ENCODE measurements around the gene IQGAP2.

Gene IQGAP2

GRCh38 chr5:76400466-76400865 lies 2.6 kb upstream of the IQGAP2 start (continued):
- TF ChIP-seq ZNF221 (tag by site-specific recombination; IDR thresholded peaks at IDR 0.05; ENCODE audit: borderline replicate concordance) (no peak), FEZF1 (tag by site-specific recombination; IDR thresholded peaks at IDR 0.05) (no peak)

GRCh38 chr5:76401801-76402250 lies 1.3 kb upstream of the IQGAP2 start:
- CTCF ChIA-PET: interaction anchor here (0.5 to 4.0 kb wide), 6 partner anchors 12 to 208 kb away, joined by 3 to 31 read pairs (median 3); no protein-coding TSS in a partner anchor
- H3K9me3 ChIP-seq (ENCODE audit: control insufficient read depth, insufficient read depth, low read depth, low read length): no peaks in the 10 kb centered on the region
- POLR2A ChIA-PET: interaction anchor here (0.6 kb wide), 1 partner anchor 92 kb away, joined by 3 read pairs; no protein-coding TSS in a partner anchor
- no peaks in the 10 kb centered on the region for H3K36me3 ChIP-seq (ENCODE audit: control insufficient read depth in 2 of 2, insufficient read depth in 1 of 2, low read length in 2 of 2)
- H3K4me1 ChIP-seq (ENCODE audit: control insufficient read depth, insufficient read depth, low read length): 0 out of 2 replicates have a peak, but pooled peaks cover 2% of the 10 kb centered on the region
- H3K4me3 ChIP-seq (ENCODE audit: low read depth, low read length): no peak overlapping the region; the same call in 1 of the 2 replicates
- TF ChIP-seq ZNF184 (tag by site-specific recombination; IDR thresholded peaks at IDR 0.05) (no peak), EGR2 (tag by site-specific recombination; IDR thresholded peaks at IDR 0.05; ENCODE audit: low read depth) (0 out of 2 replicates have a peak, but pooled peaks have one; percentile 18)
- no peak overlapping the region for H3K27ac ChIP-seq (ENCODE audit: extremely low read depth, low read depth, low read length)

- peak overlapping the region; percentile 53; the same call in 1 of the 2 replicates for H3K27ac ChIP-seq (ENCODE audit: extremely low read depth, low read depth, low read length)
- POLR2A ChIA-PET: interaction anchor here (0.6 kb wide), 1 partner anchor 92 kb away, joined by 3 read pairs; no protein-coding TSS in a partner anchor
- CTCF ChIA-PET: interaction anchor here (0.5 to 4.0 kb wide), 10 partner anchors 8 to 839 kb away, joined by 3 to 31 read pairs (median 3); no protein-coding TSS in a partner anchor
- H3K36me3 ChIP-seq (ENCODE audit: control insufficient read depth in 2 of 2, insufficient read depth in 1 of 2, low read length in 2 of 2): no peaks in the 10 kb centered on the region
- H3K4me1 ChIP-seq (ENCODE audit: control insufficient read depth, insufficient read depth, low read length): 0 out of 2 replicates have a peak, but pooled peaks cover 2% of the 10 kb centered on the region
- H3K4me3 ChIP-seq (ENCODE audit: low read depth, low read length): peak overlapping the region; percentile 78
- TF ChIP-seq SCRT2 (tag by site-specific recombination; IDR thresholded peaks at IDR 0.05) (no peak), ZFHX2 (tag by site-specific recombination; conservative IDR thresholded peaks at IDR 0.05) (peak; percentile 55), GLI4 (tag by site-specific recombination; IDR thresholded peaks at IDR 0.05) (0 out of 2 replicates have a peak, but pooled peaks have one; percentile 7), ZSCAN30 (tag by site-specific recombination; IDR thresholded peaks at IDR 0.05) (0 out of 2 replicates have a peak, but pooled peaks have one; percentile 21), ZNF121 (tag by site-specific recombination; IDR thresholded peaks at IDR 0.05) (peak; percentile 99), KLF8 (tag by site-specific recombination; IDR thresholded peaks at IDR 0.05) (no peak)
- no peaks in the 10 kb centered on the region for H3K9me3 ChIP-seq (ENCODE audit: control insufficient read depth, insufficient read depth, low read depth, low read length)
Observed at GRCh38 chr5:76402251-76402885, 717 bp upstream of the IQGAP2 start.

- Histone ChIP-seq H3K4me1 (ENCODE audit: control insufficient read depth, insufficient read depth, low read length) (0 out of 2 replicates have a peak, but pooled peaks cover 2% of the 10 kb centered on the region), H3K36me3 (ENCODE audit: control insufficient read depth in 2 of 2, insufficient read depth in 1 of 2, low read length in 2 of 2) (no peaks in the 10 kb centered on the region), H3K9me3 (ENCODE audit: control insufficient read depth, insufficient read depth, low read depth, low read length) (no peaks in the 10 kb centered on the region), H3K4me3 (ENCODE audit: low read depth, low read length) (peak overlapping the region; percentile 78), H3K27ac (ENCODE audit: extremely low read depth, low read depth, low read length) (peak overlapping the region; percentile 80; the same call in 1 of the 2 replicates)
- POLR2A ChIA-PET: interaction anchor here (1.0 to 1.5 kb wide), 3 partner anchors 144 to 1067 kb away, joined by 3 read pairs; partner anchors contain the start of gene HMGCR
- CTCF ChIA-PET: interaction anchor here (0.6 to 4.0 kb wide), 22 partner anchors 10 to 1049 kb away, joined by 3 to 31 read pairs (median 3); no protein-coding TSS in a partner anchor
- TF ChIP-seq ZNF561 (tag by site-specific recombination; IDR thresholded peaks at IDR 0.05; ENCODE audit: borderline replicate concordance): no peak
- no peak for TF ChIP-seq PRDM2 (tag by site-specific recombination; IDR thresholded peaks at IDR 0.05; ENCODE audit: borderline replicate concordance)
- no peak for TF ChIP-seq ZNF843 (tag by site-specific recombination; IDR thresholded peaks at IDR 0.05)
- peak; percentile 33; the same call in 1 of the 2 replicates for TF ChIP-seq ZNF398 (tag by site-specific recombination; IDR thresholded peaks at IDR 0.05)
- no peak for TF ChIP-seq MZF1 (tag by site-specific recombination; IDR thresholded peaks at IDR 0.05; ENCODE audit: borderline replicate concordance)
- TF ChIP-seq ZNF654 (tag by site-specific recombination; IDR thresholded peaks at IDR 0.05; ENCODE audit: low read depth): peak; percentile 21; the same call in 1 of the 2 replicates
- no peak for TF ChIP-seq ZNF354C (tag by site-specific recombination; IDR thresholded peaks at IDR 0.05; ENCODE audit: borderline replicate concordance, low read depth)
- TF ChIP-seq ZBTB7A (tag by site-specific recombination; IDR thresholded peaks at IDR 0.05; ENCODE audit: low read depth): no peak
- no peak for TF ChIP-seq ZNF362 (tag by site-specific recombination; IDR thresholded peaks at IDR 0.05)
Observed at GRCh38 chr5:76403766-76404222, 709 bp downstream of the IQGAP2 start.

Data from HEK293 (cell line).